HL-60/S4 (cell line): ENCODE data around the gene NMD3.
"Not testable (repeated sequence)": the region's sequence is repeated elsewhere in the genome, so short reads cannot be mapped to it uniquely, and the experiment has no call there.

ENCODE experiments used
- in situ Hi-C: fragments of 300-500 bp; cut with MboI; formaldehyde crosslinking; loops from 2 replicates; pipeline ENCODE4 v1.14.3; 2022; ENCODE audit warnings: low sequenced_read_pairs

Gene NMD3

GRCh38 chr3:161220850-161221753, at the start of gene NMD3:
Gene NMD3 (plus strand): TSS chr3:161221311. CDS start chr3:161222014, 703 bp downstream.
- in situ Hi-C loops: no loop called here

DNA sequence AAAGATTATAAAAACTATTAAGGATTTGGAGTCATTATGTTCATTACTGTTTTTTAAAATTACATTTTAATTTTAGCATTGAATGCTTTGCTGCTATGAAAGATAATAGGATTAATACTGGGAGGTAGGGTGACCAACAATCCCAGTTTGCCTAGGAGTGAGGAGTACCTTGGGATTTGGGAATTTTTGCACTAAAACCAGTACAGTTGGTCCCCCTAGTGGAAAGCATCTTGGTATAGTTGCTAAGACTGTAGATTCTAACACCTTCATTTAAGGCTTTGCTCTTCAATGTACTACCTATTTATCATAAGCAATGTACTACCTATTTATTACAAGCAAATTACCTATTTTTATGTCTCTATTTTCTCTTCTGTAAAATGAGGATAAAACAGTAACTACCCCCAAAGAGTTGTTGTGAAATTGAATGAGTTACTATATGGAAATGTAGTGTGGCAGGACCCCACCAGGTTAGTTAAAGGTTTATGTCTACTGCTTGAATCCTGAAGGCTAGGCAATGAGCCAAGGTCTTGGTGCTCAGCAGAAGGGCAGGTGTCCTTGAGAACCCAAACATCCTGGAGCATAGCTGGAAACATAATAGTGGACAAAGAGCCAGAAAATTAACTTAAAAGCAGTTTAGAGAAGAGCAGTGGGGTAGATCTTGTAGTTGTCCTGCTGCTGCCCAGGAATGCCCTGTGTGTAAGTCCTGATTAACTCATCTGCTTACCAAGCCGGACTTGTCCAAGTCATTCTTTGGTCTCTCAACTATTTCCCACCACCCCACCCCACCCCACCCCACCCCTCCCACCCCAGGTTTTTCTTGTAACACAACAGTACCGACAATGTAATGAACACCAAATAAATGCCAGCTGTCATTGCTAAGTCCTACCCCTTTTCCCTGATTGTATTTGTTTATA, 49.2 kb upstream of the NMD3 start:
- in situ Hi-C loops: no loop called here

DNA sequence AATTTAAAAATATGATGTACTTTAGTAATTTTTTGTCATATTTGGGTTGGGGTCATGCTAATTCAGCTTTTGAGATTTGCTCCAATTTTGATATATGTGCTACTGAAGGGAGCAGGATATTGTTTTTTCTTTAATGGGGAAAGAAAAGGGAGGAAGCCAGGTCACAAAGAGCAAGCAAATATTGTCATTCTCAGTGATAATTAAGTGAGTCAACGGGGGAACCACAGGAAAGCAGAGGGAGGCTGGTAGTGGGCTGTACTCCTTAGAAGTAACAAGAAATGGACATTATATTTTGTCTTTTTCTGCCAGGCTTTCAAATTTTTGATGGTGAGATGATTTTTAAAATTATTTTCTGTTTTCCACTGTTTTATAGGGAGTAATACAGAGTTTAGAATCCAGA, 45.6 kb upstream of the NMD3 start:
- in situ Hi-C loops: no loop called here

DNA sequence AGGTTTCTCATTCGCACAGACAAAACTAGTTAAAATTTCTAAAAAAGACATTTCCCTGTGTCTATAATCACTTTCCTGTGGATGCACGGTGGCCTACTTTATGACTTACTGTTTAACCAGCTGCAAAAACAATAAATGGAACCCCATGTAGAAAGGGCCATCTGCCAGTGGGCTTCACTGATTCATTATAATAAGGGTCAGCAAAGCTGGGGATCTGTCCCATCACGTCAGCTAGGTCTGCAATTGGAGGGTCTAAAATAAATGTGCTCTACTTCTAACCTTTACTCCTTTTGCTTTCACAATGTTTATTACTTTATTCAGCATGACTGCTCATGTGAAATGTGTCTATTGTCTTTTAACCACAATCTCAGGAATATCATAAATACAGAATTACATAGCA, 43.1 kb upstream of the NMD3 start:
- in situ Hi-C loops: no loop called here

DNA sequence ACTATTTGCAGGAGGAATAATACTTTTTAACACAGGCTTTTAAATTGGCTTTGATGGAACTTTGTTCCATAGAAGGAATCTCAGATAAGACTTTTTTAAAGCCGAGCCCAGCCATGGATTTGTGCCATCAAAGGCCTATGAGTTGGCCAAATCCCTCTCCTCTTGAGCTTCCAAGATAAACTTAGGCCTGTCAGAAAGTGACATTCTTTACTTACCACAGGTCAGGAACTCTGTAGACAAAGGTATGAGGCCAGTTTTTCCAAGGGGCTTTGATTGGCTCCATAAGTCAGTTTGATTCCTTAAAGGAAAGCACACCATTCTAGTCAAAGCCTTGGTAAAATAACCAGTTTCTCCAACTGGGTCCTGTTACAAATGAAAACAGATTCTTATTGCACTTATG, 39.7 kb upstream of the NMD3 start:
- in situ Hi-C loops: not testable (repeated sequence)

DNA sequence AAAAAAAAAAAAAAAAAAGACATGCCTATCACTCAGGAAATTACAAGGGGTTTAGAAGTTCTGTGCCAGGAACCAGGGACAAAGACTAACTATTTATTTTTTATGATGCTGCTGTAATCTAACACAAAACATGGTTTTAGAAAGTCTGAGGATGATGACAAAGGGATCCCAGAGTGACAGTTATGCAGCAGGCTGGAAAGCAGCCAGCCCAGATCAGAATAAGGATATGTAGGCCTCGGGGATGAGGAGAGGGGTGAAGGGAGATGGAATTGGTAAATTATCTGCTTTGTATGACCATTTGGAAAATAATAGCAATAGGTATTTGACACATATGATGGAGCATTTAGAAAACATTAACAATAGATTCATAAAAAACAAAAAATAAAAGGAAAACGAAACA, 34.1 kb upstream of the NMD3 start:
- in situ Hi-C loops: no loop called here

- in situ Hi-C loops: no loop called here
Observed at GRCh38 chr3:161197855-161198850, 23.0 kb upstream of the NMD3 start.

GRCh38 chr3:161199926-161200325, 21.2 kb upstream of the NMD3 start:
- in situ Hi-C loops: no loop called here

DNA sequence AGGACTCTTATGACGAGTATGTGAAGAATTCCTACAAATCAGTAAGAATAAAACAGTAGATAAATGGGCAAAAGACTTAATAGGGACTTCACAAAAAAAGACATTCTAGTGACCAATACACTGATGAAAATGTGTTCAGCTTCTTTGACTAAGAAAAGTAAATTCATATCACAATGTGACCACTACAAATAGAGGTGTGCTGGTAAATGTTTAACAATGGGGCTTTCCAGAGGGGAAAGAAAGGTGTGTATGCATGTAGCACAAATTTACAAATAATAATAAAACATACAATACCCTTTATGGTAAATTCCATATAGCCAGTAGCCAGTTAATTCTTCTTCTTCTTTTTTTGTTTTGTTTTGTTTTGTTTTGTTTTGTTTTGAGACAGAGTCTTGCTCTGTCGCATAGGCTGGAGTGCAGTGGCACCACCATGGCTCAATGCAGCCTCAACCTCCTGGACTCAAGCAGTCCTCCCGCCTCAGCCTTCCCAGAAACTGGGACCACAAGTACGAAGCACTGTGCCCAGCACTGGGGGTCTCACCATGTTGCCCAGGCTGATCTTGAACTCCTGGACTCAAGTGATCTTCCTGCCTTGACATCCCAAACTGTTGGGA, 17.5 kb upstream of the NMD3 start:
- in situ Hi-C loops: no loop called here

DNA sequence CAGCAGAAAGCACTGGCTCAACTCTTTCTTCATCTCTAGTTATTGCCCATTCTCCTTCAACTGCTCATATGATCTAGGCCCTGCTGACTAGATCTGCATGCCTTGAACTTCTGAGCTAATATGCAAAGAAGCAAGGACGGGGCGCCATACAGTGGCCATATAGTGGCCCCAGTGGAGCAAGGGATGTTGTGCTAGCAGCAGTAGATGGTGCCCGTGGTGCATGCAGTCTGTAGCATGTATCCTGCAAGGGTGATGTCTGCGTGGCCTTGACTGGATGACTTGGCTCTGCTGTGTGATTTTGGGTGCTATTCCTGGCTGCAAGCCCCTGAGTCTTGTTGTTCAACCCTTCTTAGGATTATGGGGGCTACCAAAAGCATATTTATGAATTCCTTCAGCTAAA, 12.2 kb upstream of the NMD3 start:
- in situ Hi-C loops: no loop called here

DNA sequence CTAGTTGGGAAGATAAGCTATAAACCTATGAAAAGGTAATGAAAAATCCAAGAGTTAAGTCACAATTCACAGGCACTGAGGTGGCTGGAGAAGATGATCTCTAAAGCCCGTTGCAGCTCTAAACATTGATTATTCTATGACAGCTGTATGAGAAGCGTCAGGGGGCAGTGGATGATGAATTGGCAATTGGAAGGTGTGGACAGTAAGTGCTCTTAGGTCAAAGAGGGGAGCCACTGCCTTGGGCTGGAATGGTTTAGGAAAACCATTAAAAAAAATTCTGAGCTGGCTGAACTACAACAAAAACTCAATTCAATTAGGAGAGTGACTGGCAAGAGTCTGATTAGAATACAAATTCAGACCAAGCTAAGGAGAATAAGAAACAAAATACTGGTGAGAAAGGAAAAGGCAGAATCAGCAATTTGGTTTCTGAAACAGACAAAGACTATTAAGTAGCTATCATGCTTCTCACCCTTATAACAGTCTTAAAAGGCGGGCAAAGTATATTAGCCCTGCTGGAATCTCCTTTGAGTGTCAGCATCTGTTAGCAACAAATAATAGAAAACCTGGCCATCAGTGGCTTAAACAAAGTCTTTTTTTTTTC, 8.8 kb upstream of the NMD3 start:
- in situ Hi-C loops: no loop called here

GRCh38 chr3:161212906-161213305, 8.2 kb upstream of the NMD3 start:
- in situ Hi-C loops: no loop called here

- in situ Hi-C loops: no loop called here
Observed at GRCh38 chr3:161213644-161214043, 7.5 kb upstream of the NMD3 start.

- in situ Hi-C loops: no loop called here
Observed at GRCh38 chr3:161215185-161215584, 5.9 kb upstream of the NMD3 start.

GRCh38 chr3:161217496-161217895, 3.6 kb upstream of the NMD3 start:
- in situ Hi-C loops: no loop called here

DNA sequence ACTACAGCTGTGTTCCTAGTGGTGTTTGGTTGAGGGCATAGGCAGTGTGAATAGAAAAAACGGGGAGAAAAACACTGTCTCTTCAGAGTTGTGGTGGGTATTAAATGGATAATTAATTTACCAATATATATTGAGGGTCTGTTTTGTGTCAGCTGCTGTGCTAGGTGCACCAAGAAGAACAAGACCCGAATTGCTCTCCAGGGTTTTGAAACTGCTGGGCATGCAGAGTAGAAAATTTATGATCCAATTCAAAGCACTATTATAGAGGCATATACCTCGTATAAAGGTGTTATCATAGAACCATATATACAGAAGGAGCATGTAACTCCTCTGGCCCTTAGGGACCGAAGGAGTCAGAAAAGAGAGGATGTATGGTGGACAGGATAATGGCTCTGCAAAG, 1.6 kb upstream of the NMD3 start:
- in situ Hi-C loops: no loop called here

GRCh38 chr3:161221806-161222600, 892 bp downstream of the NMD3 start:
- in situ Hi-C loops: no loop called here

GRCh38 chr3:161222662-161223061, 1.6 kb downstream of the NMD3 start:
- in situ Hi-C loops: no loop called here

DNA sequence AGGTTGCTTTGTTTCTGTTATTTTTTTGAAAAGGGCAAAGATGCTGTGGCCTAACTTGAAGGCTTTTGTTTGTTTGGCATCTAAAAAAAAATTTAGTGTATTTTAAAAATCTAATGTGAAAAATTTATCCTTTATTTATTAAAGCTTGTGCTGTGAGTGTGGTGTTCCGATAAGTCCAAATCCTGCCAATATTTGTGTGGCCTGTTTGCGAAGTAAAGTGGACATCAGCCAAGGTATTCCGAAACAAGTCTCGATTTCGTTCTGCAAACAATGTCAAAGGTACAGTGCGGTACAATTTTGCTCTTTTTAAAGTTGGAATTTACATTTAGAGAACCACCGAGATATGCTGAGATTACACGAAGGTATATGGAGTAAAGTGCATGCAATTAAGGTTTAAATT, 3.7 kb downstream of the NMD3 start:
- in situ Hi-C loops: no loop called here
